IPS-15b (cell line): Measurements from ENCODE around the gene CMKLR1.

Experiments
- H3K27me3 ChIP-seq: one replicate; pipeline ENCODE4 v1.6.1; 2013; ENCODE audit warnings: low read length; ENCODE audit not compliant: control insufficient read depth, insufficient read depth
- H3K36me3 ChIP-seq: one replicate; pipeline ENCODE4 v1.6.1; 2013; ENCODE audit warnings: low read length; ENCODE audit not compliant: control insufficient read depth, insufficient read depth
- H3K4me1 ChIP-seq: one replicate; pipeline ENCODE4 v1.6.1; 2013; ENCODE audit warnings: mild to moderate bottlenecking, low read length; ENCODE audit not compliant: control insufficient read depth, insufficient read depth
- H3K4me3 ChIP-seq: one replicate; pipeline ENCODE4 v1.5.1; 2013; ENCODE audit warnings: low read depth, low read length
- H3K9ac ChIP-seq: one replicate; pipeline ENCODE4 v1.6.1; 2013; ENCODE audit warnings: low read depth, mild to moderate bottlenecking, low read length
- H3K9me3 ChIP-seq: one replicate; pipeline ENCODE4 v1.6.1; 2013; ENCODE audit warnings: mild to moderate bottlenecking, low read length; ENCODE audit not compliant: control insufficient read depth, insufficient read depth

CMKLR1 gene

DNA sequence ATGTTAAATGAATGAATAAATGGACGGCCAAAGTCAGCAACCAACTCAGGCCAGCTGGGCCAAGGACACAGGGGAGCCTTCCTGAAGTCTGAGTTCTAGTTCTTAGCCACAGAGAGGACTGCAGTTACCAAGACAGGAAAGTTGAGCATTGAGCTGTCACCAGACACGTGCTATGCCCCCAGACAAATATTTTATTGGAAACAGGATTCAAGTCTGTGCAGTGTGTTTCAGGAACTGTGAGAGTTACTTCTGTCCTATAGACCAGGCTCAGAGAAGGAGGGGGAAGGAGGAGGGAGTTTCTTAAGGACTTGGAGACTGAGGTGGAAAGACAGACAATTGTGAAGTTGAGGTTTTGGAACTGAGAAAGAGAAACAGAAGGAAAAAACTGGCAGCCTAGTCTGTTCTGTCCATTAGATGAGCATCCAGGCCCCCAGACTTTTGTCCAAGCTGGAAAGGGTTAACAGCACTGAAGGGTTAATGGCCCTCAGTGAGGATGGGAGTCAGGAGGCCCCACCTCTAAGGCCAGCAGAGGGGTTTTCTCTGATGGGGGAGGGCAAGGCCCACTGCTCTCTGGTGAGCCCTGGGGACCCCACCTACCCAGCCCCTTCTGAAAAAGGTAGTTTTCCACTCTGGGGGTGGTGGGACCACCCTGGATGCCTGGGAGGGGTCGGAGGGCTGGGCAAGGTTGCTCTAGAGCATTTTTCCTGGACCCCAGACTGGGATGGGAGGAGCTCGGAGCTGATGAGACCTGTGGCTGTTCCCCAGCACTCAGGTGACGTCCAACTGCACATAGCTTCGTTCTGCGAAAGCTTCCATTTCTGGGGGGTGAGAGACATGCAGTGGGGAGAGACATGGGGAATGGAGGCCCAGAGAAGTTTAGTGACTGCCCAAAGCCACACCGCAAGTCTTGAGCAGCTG, 6.9 kb upstream of the CMKLR1 start:
- no peaks in the 10 kb centered on the region for H3K36me3 ChIP-seq
- no peak overlapping the region for H3K4me3 ChIP-seq
- H3K9ac ChIP-seq: no peak overlapping the region
- H3K27me3 ChIP-seq: no peaks in the 10 kb centered on the region
- H3K4me1 ChIP-seq: no peaks in the 10 kb centered on the region
- no peaks in the 10 kb centered on the region for H3K9me3 ChIP-seq

DNA sequence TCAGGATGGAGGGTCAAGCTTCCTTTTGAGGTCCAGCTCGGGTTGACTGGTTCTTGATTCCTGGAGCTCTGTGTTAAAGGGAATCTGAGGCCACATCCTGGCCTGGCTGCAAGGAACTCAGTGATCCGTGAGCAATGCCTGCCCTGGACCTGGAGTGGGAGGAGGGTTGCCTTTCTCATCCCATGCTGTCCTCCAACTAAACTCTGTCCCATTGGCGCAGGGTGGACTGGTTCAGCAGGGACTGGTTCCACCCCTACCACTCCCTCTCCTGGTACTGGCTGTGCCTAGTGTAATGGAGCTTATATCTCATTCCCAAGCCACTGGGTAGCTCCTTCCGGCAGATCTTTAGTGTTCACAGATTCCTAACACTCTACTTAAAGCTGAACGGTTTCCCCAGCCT, 3.9 kb upstream of the CMKLR1 start:
- Histone ChIP-seq H3K9me3 (no peaks in the 10 kb centered on the region), H3K27me3 (no peaks in the 10 kb centered on the region), H3K9ac (no peak overlapping the region), H3K36me3 (no peaks in the 10 kb centered on the region), H3K4me1 (peaks cover 4% of the 10 kb centered on the region), H3K4me3 (no peak overlapping the region)

DNA sequence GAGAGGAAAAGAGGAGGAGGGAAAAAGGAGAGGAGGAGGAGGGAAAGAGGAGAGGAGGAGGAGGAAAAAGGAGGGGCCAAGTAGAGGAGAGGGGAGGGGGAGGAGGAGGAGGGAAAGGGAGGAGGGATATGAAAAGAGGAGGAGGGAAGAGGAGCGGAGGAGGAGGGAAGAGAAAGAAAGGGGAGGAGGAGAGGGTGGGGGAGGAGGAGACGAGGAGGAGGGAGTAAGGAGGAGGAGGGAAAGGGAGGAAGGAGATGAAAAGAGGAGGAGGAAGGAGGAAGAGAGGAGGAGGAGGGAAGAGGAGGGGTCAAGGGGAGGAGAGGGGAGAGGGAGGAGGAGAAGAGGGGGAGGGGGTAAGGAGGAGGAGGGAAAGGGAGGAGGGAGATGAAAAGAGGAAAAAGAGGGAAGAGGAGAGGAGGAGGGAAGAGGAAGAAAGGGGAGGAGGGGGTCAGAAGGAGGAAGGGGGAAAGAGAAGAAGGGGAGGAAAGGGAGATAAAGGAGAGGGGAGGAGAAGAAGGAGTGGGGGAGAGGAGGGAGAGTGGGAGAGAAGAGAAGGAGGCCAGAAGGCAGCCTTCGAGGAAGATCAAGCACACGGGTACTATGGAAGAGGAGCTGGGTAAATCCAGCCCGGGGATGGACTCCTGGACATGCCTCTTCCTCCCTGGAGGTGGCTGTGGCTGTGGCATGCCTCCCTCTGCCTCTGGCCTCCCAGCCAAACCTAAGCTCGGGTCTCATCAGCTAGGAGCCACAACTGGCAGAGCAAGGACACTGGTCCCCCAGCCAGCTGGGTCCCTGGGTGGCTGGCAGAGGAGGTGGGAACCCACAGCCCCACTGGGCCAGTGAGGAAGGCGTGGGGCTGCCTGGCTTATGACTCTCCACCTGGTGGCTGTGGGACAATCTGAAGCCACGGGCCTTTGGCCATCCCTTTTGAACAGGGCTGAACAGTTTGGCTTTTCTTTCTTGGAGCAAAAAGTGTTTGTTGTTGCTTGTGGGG, 3.0 kb upstream of the CMKLR1 start:
- H3K9me3 ChIP-seq: no peaks in the 10 kb centered on the region
- peaks cover 7% of the 10 kb centered on the region for H3K4me1 ChIP-seq
- H3K27me3 ChIP-seq: no peaks in the 10 kb centered on the region
- no peak overlapping the region for H3K4me3 ChIP-seq
- no peak overlapping the region for H3K9ac ChIP-seq
- no peaks in the 10 kb centered on the region for H3K36me3 ChIP-seq

DNA sequence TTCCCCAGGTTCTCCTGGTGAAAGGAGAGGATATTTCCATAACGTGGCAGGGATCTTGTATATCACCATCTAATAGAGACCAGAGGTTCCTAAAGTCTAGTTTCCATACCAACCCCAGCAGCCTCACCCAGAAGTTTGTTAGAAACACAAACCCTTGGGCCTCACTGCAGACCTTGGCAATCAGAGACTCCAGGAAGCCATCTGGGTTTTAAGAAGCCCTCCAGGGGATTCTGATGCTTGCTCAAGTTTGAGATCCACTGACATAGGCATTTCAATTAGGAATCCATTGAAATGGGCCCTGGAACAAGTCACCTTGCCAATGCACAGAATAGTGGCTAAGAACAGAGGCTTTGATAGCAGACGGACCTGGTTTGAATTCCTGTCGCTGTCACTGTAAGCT, 2.2 kb upstream of the CMKLR1 start:
- Histone ChIP-seq H3K36me3 (no peaks in the 10 kb centered on the region), H3K4me1 (peaks cover 7% of the 10 kb centered on the region), H3K9me3 (no peaks in the 10 kb centered on the region), H3K27me3 (no peaks in the 10 kb centered on the region), H3K4me3 (no peak overlapping the region), H3K9ac (no peak overlapping the region)

DNA sequence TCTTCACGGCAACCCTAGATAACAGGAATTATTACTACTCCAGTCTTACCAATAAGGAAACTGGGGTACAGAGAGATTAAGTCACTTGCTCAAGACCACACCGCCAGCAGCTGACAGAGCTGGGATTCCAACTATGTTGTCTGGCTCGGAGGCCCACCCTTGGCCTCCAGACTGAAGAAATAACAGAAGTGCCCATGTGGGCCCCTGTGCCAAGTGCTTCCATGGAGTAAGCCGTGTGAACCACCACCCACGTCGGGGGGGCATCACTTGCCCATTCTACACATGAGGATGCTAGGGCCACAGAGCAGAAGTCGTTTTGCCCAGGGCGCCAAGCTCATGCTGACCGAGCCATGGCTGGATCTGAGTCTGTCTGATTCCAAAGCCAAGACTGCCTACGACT, 926 bp upstream of the CMKLR1 start:
- no peak overlapping the region for H3K4me3 ChIP-seq
- H3K27me3 ChIP-seq: no peaks in the 10 kb centered on the region
- no peaks in the 10 kb centered on the region for H3K9me3 ChIP-seq
- H3K9ac ChIP-seq: no peak overlapping the region
- H3K36me3 ChIP-seq: no peaks in the 10 kb centered on the region
- peaks cover 7% of the 10 kb centered on the region for H3K4me1 ChIP-seq

DNA sequence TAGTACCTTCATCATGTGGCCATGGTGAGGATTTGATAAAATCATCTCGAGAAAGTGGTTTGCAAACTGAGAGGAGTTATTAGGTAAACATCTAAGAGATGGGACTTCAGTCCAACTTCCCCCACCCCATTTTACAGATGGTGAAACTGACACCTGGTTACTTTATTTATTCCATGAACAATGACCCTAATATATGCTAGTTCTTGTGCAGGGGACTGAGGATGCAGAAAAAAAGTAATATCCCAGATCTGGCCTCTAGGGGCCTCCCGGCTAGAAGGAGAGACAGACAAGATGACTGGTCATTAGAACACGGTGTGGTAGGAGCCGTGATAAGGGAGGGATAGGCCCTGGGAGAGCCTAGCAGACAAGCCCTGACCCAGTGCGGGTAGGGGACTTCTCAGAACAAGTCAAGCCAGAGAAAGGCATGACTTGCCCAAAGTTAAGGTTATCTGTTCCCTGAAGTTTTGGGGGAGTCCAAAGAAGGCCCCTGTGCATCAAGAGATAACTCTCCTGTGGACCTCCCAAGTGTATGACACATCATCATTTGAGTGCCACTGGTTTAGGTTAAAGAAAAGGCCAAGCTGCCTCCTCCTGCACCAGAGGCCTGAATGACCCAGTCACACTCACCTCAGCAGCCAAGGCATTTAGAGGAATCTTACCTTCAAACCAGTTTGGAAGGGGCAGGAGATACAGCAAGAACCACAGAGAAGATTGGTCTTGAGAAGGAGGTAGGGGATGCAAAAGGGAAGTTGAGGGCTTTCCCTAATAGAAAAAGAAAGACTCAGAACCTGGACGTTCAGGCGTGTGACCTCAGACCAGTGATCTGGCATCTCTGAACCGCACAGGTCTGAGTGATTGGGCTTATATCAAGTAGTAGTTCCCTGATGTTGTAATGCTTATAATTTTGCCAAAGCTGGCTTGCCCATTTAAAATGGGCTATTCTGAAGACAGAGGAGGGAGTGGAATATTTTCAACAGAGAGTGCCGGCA, 1.6 kb downstream of the CMKLR1 start:
- Histone ChIP-seq H3K36me3 (no peaks in the 10 kb centered on the region), H3K9me3 (no peaks in the 10 kb centered on the region), H3K27me3 (no peaks in the 10 kb centered on the region), H3K4me1 (peaks cover 7% of the 10 kb centered on the region), H3K9ac (no peak overlapping the region), H3K4me3 (no peak overlapping the region)

DNA sequence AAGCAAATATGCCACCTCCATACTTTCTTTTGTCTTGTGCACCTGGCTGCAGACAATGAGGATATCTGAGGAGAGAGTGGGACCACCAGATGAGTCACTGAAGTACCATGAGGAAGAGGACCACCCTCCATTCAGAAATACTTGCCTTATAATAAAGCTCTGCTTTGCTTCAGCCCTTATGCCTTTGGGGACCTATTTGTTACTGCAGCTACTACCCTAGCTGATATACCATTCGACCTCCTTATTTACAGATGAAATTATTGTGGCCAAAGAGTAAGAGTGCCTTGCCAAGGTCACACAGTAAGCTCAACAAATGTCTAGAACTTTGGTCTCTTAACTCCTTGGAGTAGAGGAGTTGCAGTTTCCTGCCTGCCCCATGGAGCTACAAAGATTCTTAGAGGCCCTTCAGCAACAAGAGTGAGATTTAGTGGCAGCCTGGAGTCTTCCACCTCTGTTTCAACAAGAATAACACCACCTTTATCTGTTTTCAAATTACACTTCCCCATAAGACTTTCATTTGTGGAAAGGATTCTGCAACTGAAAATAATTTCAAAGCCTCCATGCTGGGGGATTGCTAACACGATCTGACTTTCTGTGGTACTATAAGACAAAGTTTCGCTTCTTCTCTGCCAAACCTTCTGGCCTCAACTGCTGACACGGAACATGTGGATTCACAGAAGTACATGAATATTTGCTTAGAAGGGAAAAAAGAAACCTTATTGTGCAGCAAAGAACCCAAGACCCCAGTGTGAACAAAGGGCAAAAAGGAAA, 3.6 kb downstream of the CMKLR1 start:
- Histone ChIP-seq H3K36me3 (no peaks in the 10 kb centered on the region), H3K4me1 (peaks cover 7% of the 10 kb centered on the region), H3K9ac (no peak overlapping the region)

DNA sequence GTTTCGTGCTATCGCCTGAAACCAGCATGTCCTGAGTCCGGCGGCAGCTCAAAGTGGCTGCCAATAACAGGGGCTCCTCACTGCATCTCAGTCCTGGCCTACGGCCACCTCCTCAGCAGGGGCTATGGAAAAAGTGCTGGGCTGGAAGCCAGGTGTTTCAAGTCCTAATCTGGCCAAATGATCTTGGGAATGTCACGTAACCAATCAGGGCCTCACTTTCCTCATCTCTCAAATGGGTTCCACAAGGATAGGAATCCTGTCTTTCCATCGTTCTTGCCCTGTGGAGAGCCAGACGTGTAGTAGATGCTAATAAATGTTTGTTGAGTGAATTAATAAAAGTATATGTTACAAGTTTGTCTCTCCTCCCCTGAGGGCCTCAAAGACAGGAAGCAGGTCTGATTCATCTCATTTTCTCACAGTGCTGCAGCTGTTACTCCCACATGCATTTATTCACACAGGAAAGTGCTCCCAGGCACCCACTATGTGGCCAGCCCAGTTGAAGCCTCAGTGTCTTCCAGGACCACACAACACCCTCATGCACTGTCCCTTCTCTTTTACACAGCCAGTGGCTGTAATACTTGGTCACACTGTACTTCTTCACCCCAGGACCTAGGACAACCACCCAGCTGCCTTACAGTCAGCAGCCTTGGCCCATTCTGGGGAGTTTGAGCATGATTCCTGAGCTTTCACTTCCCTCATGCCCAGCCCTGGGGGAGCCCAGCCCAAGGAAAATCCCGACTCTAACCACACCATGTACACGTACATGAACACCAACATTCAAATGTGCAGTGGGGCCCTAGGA, 5.0 kb downstream of the CMKLR1 start:
- Histone ChIP-seq H3K4me3 (no peak overlapping the region), H3K27me3 (no peaks in the 10 kb centered on the region), H3K4me1 (peaks cover 3% of the 10 kb centered on the region), H3K9ac (no peak overlapping the region), H3K36me3 (no peaks in the 10 kb centered on the region), H3K9me3 (no peaks in the 10 kb centered on the region)

More for the DNA sequence above, 3.6 kb downstream of the CMKLR1 start:
- Histone ChIP-seq H3K27me3 (no peaks in the 10 kb centered on the region), H3K4me3 (no peak overlapping the region), H3K9me3 (no peaks in the 10 kb centered on the region)

DNA sequence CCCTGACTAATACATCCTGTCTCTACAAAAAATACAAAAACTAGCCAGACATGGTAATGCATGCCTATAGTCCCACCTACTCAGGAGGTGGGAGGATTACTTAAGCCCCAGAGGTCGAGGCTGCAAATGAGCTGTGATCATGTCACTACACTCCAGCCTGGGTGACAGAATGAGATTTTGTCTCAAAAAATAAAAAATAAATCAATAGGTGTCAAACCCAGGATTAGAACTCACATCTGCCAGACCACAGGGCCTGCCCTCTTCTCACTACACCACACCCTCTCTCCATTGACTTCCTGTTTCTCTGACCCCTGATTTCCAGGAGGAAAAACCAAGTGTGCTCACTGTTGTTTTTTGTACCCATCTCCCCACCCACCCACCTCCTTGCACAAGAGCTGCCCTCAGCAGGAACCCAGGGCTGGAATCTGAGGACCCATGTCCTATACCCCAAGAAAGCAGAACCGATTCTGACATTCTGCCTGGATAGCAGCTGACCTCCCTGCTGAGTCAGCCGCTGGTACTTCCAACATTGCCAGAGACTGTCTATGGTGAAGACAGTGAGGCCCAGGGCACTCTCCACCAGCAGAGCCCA, 6.2 kb downstream of the CMKLR1 start:
- Histone ChIP-seq H3K9ac (no peak overlapping the region), H3K4me3 (no peak overlapping the region), H3K9me3 (no peaks in the 10 kb centered on the region), H3K36me3 (no peaks in the 10 kb centered on the region), H3K27me3 (no peaks in the 10 kb centered on the region), H3K4me1 (peaks cover 3% of the 10 kb centered on the region)

DNA sequence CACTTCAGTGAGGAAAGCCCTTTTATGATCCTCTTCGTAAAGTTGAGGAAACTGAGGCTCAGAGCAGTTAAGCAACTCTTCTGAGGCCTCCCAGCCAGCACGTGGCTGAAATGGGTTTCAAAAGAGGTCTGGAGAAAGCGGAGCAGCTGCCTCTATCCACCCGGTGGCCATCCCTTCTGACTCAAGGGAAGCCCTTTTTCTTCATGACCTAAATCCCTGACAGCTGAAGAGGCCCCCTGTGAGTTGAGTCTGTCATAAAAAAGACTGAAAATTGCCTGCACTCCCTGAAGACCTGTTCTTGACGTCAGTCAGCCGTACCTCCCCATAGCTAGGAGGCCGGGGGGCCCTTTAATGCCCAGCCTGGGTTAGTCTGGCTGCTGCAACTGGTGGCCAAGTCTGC, 10.7 kb downstream of the CMKLR1 start:
- H3K9me3 ChIP-seq: no peaks in the 10 kb centered on the region
- no peaks in the 10 kb centered on the region for H3K27me3 ChIP-seq
- H3K9ac ChIP-seq: no peak overlapping the region
- no peak overlapping the region for H3K4me3 ChIP-seq
- no peaks in the 10 kb centered on the region for H3K36me3 ChIP-seq
- H3K4me1 ChIP-seq: no peaks in the 10 kb centered on the region
